A549 (cell line): Measurements from ENCODE around the gene BBLN. TPM values are rescaled to one million over a fixed set of nuclear protein-coding genes. Genes with fewer than 3 reads are reported as not detected.

ENCODE experiments used
- ATAC-seq, 2 experiments: fragments of 200-7000 bp in 1 of 2; fragments of >200 bp in 1 of 2; cut with Nextera tagmentation in 1 of 2; cut with Tn5 transposase in 1 of 2; 3 replicates each; pipeline versions ENCODE4 v1.8.0 to v1.9.1; 2018 to 2020; ENCODE audit warnings: mild to moderate bottlenecking in 1 of 2, moderate library complexity in 1 of 2
- CTCF ChIA-PET: fragments of 300-600 bp; sonication (Branson Sonifier 250); formaldehyde crosslinking; extraction: SDS; loops from one replicate; lab custom pipeline; 2021; ENCODE audit warnings: antibody characterized with exemption, inconsistent platforms; lab: Yijun Ruan, JAX
- POLR2A ChIA-PET: fragments of 350-600 bp; formaldehyde crosslinking; extraction: SDS; loops from one replicate; lab custom pipeline; 2021; ENCODE audit warnings: antibody characterized with exemption, inconsistent platforms; lab: Yijun Ruan, JAX
- DNase-seq, 2 experiments: peaks; one replicate each; pipeline versions ENCODE4 v3.0.0 to v3.0.0-alpha.2; 2011 to 2016; ENCODE audit warnings: low read depth in 1 of 2, low spot score in 1 of 2
- FAIRE-seq: peaks from 2 replicates; lab custom pipeline; 2011; peaks lifted over from hg19 to GRCh38; lab: Jason Lieb, UNC
- H3K27ac ChIP-seq, 2 experiments: fragments of >200 bp; sonication (Bioruptor Twin); formaldehyde crosslinking; 3 replicates each; pipeline ENCODE4 v1.5.1; 2016 to 2017
- H3K4me1 ChIP-seq: fragments of >200 bp; sonication (Bioruptor Twin); formaldehyde crosslinking; 3 replicates; pipeline ENCODE4 v1.6.1; 2016
- H3K4me2 ChIP-seq: fragments of >200 bp; sonication (Bioruptor Twin); formaldehyde crosslinking; 3 replicates; pipeline ENCODE4 v1.6.1; 2016
- H3K4me3 ChIP-seq: fragments of >200 bp; sonication (Bioruptor Twin); formaldehyde crosslinking; 3 replicates; pipeline ENCODE4 v1.5.1; 2016
- H3K9me3 ChIP-seq: fragments of >200 bp; sonication (Bioruptor Twin); formaldehyde crosslinking; 3 replicates; pipeline ENCODE4 v1.6.1; 2016
- EHF ChIP-seq: fragments of 250-450 bp; sonication (Bioruptor Pico); IDR thresholded peaks from 2 replicates; pipeline ENCODE4 v1.5.0; 2020; ENCODE audit warnings: mild to moderate bottlenecking
- EP300 ChIP-seq, 2 experiments: fragments of >200 bp; sonication (Bioruptor Twin); formaldehyde crosslinking; IDR thresholded peaks; 2 replicates in 1 of 2; 3 replicates in 1 of 2; pipeline ENCODE4 v1.6.1; 2016 to 2017
- HDAC2 ChIP-seq: fragments of 200-600 bp; sonication (generic); IDR thresholded peaks from 2 replicates; pipeline ENCODE4 v1.6.1; 2016
- HOXA7 ChIP-seq: fragments of 250-450 bp; sonication (Bioruptor Pico); IDR thresholded peaks from 2 replicates; pipeline ENCODE4 v1.5.0; 2020; ENCODE audit warnings: mild to moderate bottlenecking, moderate library complexity
- JUN ChIP-seq, 2 experiments: fragments of >200 bp; sonication (Bioruptor Twin); formaldehyde crosslinking; IDR thresholded peaks; 2 replicates in 1 of 2; 3 replicates in 1 of 2; pipeline ENCODE4 v1.6.1; 2016 to 2017
- JUNB ChIP-seq: fragments of >200 bp; sonication (Bioruptor Twin); formaldehyde crosslinking; IDR thresholded peaks from 2 replicates; pipeline ENCODE4 v1.6.1; 2016
- MAFK ChIP-seq: fragments of 450-650 bp; IDR thresholded peaks from 2 replicates; pipeline ENCODE4 v1.6.1; 2014; ENCODE audit not compliant: partially characterized antibody
- MAZ ChIP-seq: fragments of 150-350 bp; IDR thresholded peaks from 2 replicates; pipeline ENCODE4 v1.6.1; 2014; ENCODE audit warnings: antibody characterized with exemption, low read depth, low read length, borderline replicate concordance
- MYC ChIP-seq: IDR thresholded peaks from 2 replicates; pipeline ENCODE4 v1.6.1; 2012; ENCODE audit warnings: mild to moderate bottlenecking, inconsistent platforms, low read length, improper control_type of control experiment, borderline replicate concordance
- NPAS2 ChIP-seq: fragments of 250-450 bp; sonication (Bioruptor Pico); IDR thresholded peaks from 2 replicates; pipeline ENCODE4 v1.8.0; 2022; ENCODE audit warnings: mild to moderate bottlenecking, moderate library complexity, borderline replicate concordance
- POLR2AphosphoS2 ChIP-seq: conservative IDR thresholded peaks from 2 replicates; pipeline ENCODE4 v1.6.1; 2012; ENCODE audit warnings: low read length, improper control_type of control experiment, inconsistent platforms
- RAD21 ChIP-seq, 2 experiments: fragments of >200 bp in 1 of 2; sonication (Bioruptor Twin) in 1 of 2; formaldehyde crosslinking in 1 of 2; IDR thresholded peaks in 1 of 2; conservative IDR thresholded peaks in 1 of 2; 2 replicates in 1 of 2; 3 replicates in 1 of 2; pipeline ENCODE4 v1.6.1; 2012 to 2018; ENCODE audit warnings: inconsistent platforms in 1 of 2
- RARB ChIP-seq: fragments of 250-450 bp; sonication (Bioruptor Pico); IDR thresholded peaks from 2 replicates; pipeline ENCODE4 v1.8.0; 2021; ENCODE audit warnings: mild to moderate bottlenecking, moderate library complexity
- RCOR1 ChIP-seq: fragments of 150-350 bp; IDR thresholded peaks from 2 replicates; pipeline ENCODE4 v1.6.1; 2014; ENCODE audit warnings: antibody characterized with exemption, low read length, low read depth
- RNF2 ChIP-seq: fragments of 200-600 bp; sonication (generic); IDR thresholded peaks from 2 replicates; pipeline ENCODE4 v1.6.1; 2016; ENCODE audit warnings: low read depth, mild to moderate bottlenecking, antibody characterized with exemption, moderate library complexity, borderline replicate concordance
- TFCP2L1 ChIP-seq: fragments of 250-450 bp; sonication (Bioruptor Pico); IDR thresholded peaks from 2 replicates; pipeline ENCODE4 v1.5.0; 2021; ENCODE audit warnings: mild to moderate bottlenecking
- TP53 ChIP-seq: fragments of 250-450 bp; sonication (Bioruptor Pico); IDR thresholded peaks from 2 replicates; pipeline ENCODE4 v1.5.0; 2021; ENCODE audit warnings: mild to moderate bottlenecking, moderate library complexity
- ZC3H11A ChIP-seq: fragments of 450-650 bp; IDR thresholded peaks from 2 replicates; pipeline ENCODE4 v1.6.1; 2014; ENCODE audit warnings: antibody characterized with exemption, mild to moderate bottlenecking
- ZFP36 ChIP-seq: fragments of 450-650 bp; IDR thresholded peaks from 2 replicates; pipeline ENCODE4 v1.6.1; 2014; ENCODE audit warnings: borderline replicate concordance; ENCODE audit not compliant: partially characterized antibody
- ZNF302 ChIP-seq: fragments of 250-450 bp; sonication (Bioruptor Pico); IDR thresholded peaks from 2 replicates; pipeline ENCODE4 v1.9.0; 2021; ENCODE audit warnings: inconsistent platforms, mild to moderate bottlenecking, moderate library complexity
- ZSCAN20 ChIP-seq: fragments of 250-450 bp; sonication (Bioruptor Pico); IDR thresholded peaks from 2 replicates; pipeline ENCODE4 v1.8.0; 2022; ENCODE audit warnings: mild to moderate bottlenecking, moderate library complexity
- WGBS: methylation state at CpG from one replicate; pipeline ENCODE4 v1.1.6; 2017; ENCODE audit errors: missing lambda C conversion rate; 5-methylcytosine and 5-hydroxymethylcytosine counted together
- polyA plus RNA-seq, 4 experiments: library from polyadenylated mRNA; depleted of rRNA in 3 of 4; stranded (reverse); fragments of >200 nt; fragmentation: RNase III in 1 of 4; extraction: RNeasy Plus Mini Kit Qiagen cat#74134 plus additional on column Dnase treatment in 1 of 4; gene quantifications; 2 replicates in 3 of 4; 3 replicates in 1 of 4; pipeline ENCODE4 v1.2.3, GENCODE V29; 2011 to 2017
- TF ChIP-seq, protein P1 (sequence below): fragments of 250-450 bp; sonication (Bioruptor Pico); IDR thresholded peaks from 2 replicates; pipeline ENCODE4 v1.5.0; 2021; ENCODE audit warnings: mild to moderate bottlenecking, moderate library complexity, borderline replicate concordance
- TF ChIP-seq, protein P2 (sequence below): fragments of 200-600 bp; sonication (generic); IDR thresholded peaks from 2 replicates; pipeline ENCODE4 v1.6.1; 2016; ENCODE audit warnings: antibody characterized with exemption, mild to moderate bottlenecking, moderate library complexity
- TF ChIP-seq, protein P3 (sequence below): IDR thresholded peaks from 2 replicates; pipeline ENCODE4 v1.6.1; 2012; ENCODE audit warnings: low read depth, borderline replicate concordance

BBLN gene
- polyA plus RNA-seq, 2 of the 4 experiments (the other 2 are of a cell fraction): 23.8 to 28.1 TPM

DNA sequence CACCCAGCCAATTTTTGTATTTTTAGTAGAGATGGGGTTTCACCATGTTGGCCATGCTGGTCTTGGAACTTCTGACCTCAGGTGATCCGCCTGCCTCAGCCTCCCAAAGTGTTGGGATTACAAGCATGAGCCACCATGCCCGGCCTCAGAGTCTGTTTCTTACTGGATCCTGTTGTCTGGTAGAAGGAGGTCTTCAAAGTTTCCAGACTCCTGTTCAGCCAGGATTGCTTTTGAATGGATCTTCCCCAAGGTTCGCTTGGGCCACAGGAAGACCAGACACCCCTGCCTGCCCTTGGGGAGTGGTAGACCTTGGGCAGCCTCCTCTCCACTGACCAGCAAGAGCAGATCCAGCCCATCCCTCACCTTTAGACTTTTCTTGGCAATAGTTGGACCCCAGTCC lies 18.5 kb upstream of the BBLN start:
- TF ChIP-seq RAD21 (conservative IDR thresholded peaks at IDR 0.05 in 1 of 2, IDR thresholded peaks at IDR 0.05 in 1 of 2): no peak
- no peak for TF ChIP-seq JUN (IDR thresholded peaks at IDR 0.05)
- no peak for TF ChIP-seq ZFP36
- no peak for TF ChIP-seq NPAS2 (CRISPR knock-in tag)
- no peak for TF ChIP-seq RCOR1
- no peak for TF ChIP-seq RNF2
- TF ChIP-seq, protein P1, sequence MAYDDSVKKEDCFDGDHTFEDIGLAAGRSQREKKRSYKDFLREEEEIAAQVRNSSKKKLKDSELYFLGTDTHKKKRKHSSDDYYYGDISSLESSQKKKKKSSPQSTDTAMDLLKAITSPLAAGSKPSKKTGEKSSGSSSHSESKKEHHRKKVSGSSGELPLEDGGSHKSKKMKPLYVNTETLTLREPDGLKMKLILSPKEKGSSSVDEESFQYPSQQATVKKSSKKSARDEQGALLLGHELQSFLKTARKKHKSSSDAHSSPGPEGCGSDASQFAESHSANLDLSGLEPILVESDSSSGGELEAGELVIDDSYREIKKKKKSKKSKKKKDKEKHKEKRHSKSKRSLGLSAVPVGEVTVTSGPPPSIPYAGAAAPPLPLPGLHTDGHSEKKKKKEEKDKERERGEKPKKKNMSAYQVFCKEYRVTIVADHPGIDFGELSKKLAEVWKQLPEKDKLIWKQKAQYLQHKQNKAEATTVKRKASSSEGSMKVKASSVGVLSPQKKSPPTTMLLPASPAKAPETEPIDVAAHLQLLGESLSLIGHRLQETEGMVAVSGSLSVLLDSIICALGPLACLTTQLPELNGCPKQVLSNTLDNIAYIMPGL: no peak
- no peak for TF ChIP-seq MAFK
- no peak for TF ChIP-seq ZC3H11A
- TF ChIP-seq, protein P2, sequence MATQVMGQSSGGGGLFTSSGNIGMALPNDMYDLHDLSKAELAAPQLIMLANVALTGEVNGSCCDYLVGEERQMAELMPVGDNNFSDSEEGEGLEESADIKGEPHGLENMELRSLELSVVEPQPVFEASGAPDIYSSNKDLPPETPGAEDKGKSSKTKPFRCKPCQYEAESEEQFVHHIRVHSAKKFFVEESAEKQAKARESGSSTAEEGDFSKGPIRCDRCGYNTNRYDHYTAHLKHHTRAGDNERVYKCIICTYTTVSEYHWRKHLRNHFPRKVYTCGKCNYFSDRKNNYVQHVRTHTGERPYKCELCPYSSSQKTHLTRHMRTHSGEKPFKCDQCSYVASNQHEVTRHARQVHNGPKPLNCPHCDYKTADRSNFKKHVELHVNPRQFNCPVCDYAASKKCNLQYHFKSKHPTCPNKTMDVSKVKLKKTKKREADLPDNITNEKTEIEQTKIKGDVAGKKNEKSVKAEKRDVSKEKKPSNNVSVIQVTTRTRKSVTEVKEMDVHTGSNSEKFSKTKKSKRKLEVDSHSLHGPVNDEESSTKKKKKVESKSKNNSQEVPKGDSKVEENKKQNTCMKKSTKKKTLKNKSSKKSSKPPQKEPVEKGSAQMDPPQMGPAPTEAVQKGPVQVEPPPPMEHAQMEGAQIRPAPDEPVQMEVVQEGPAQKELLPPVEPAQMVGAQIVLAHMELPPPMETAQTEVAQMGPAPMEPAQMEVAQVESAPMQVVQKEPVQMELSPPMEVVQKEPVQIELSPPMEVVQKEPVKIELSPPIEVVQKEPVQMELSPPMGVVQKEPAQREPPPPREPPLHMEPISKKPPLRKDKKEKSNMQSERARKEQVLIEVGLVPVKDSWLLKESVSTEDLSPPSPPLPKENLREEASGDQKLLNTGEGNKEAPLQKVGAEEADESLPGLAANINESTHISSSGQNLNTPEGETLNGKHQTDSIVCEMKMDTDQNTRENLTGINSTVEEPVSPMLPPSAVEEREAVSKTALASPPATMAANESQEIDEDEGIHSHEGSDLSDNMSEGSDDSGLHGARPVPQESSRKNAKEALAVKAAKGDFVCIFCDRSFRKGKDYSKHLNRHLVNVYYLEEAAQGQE: no peak
- TF ChIP-seq, protein P3, sequence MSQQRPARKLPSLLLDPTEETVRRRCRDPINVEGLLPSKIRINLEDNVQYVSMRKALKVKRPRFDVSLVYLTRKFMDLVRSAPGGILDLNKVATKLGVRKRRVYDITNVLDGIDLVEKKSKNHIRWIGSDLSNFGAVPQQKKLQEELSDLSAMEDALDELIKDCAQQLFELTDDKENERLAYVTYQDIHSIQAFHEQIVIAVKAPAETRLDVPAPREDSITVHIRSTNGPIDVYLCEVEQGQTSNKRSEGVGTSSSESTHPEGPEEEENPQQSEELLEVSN: no peak
- no peaks in the 10 kb centered on the region for H3K9me3 ChIP-seq
- no peak overlapping the region for H3K27ac ChIP-seq
- no peak overlapping the region for H3K4me2 ChIP-seq
- no peaks in the 10 kb centered on the region for H3K4me1 ChIP-seq
- FAIRE-seq (no peak), ATAC-seq (no peak), DNase-seq (no peak)
- WGBS: 77% methylated on average over 3 of the region's 3 CpGs
- ChIA-PET CTCF (interaction anchor here (0.6 to 3.7 kb wide), 4 partner anchors 9 to 136 kb away, joined by 3 to 22 read pairs (median 11); no protein-coding TSS in a partner anchor), POLR2A (no interaction called here)
- H3K4me3 ChIP-seq: no peak overlapping the region

DNA sequence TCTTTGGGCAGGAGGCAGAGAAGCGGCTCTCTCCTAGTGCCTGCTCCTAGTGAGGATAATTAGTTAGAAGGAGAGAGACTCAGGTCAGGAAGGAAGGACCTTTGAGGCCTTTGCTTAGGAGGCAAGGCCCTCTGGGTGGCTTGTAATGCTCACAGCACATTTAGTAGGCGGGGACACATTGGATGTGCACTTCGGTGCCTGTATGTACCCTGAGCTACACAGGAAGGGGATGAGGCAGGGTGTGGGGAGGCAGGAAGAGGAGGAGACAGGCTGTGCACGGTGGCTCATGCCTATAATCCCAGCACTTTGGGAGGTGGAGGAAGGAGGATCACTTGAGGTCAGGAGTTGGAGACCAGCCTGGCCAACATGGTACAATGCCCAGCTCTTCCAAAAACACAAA lies 18.0 kb upstream of the BBLN start:
- DNase-seq (no peak), FAIRE-seq (no peak), ATAC-seq (no peak; a peak in 1 of 6 replicates)
- TF ChIP-seq JUN (IDR thresholded peaks at IDR 0.05) (no peak), HOXA7 (CRISPR knock-in tag) (no peak), TP53 (no peak)
- Histone ChIP-seq H3K4me3 (no peak overlapping the region), H3K27ac (no peak overlapping the region), H3K4me1 (no peaks in the 10 kb centered on the region), H3K9me3 (no peaks in the 10 kb centered on the region), H3K4me2 (no peak overlapping the region)
- CTCF ChIA-PET: interaction anchor here (0.6 to 3.7 kb wide), 6 partner anchors 9 to 193 kb away, joined by 3 to 22 read pairs (median 4); no protein-coding TSS in a partner anchor
- 60% methylated on average over 4 of the region's 4 CpGs for WGBS
- POLR2A ChIA-PET: interaction anchor here (0.6 to 1.1 kb wide), 3 partner anchors 14 to 688 kb away, joined by 4 to 7 read pairs (median 4); partner anchors contain the start of gene SPOUT1

DNA sequence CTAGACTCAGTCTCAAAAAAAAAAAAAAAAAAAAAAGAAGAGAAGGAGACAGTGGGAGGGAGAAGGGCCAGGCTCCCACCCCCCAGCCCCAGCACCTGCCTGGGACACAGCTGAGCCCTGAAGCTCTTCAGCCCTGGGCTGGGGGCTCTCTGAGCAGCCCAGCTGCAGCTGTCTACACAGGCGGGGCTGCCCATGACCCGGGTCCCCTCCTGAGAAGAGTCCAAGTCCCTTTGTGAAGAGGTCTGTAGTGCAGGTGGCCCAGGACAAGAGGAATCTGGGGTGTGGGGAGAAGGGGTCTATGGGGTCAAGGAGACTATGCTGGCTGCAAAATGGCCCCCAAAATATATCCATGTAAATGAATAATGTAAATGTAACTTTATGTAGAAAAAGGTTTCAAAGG lies 17.5 kb upstream of the BBLN start:
- no peak for ATAC-seq

More for the DNA sequence above, 17.5 kb upstream of the BBLN start:
- 60% methylated on average over 2 of the region's 2 CpGs for WGBS
- ChIA-PET POLR2A (interaction anchor here (0.6 to 1.1 kb wide), 4 partner anchors 14 to 687 kb away, joined by 3 to 7 read pairs (median 4); partner anchors contain the start of gene SPOUT1), CTCF (interaction anchor here (0.6 to 3.7 kb wide), 5 partner anchors 13 to 194 kb away, joined by 3 to 22 read pairs (median 6); no protein-coding TSS in a partner anchor)
- no peak for DNase-seq
- Histone ChIP-seq H3K4me3 (no peak overlapping the region), H3K9me3 (no peaks in the 10 kb centered on the region), H3K27ac (no peak overlapping the region), H3K4me1 (no peaks in the 10 kb centered on the region), H3K4me2 (no peak overlapping the region)
- no peak for FAIRE-seq
- TF ChIP-seq POLR2AphosphoS2 (no peak), HDAC2 (no peak), MYC (no peak), EP300 (IDR thresholded peaks at IDR 0.05) (no peak), EHF (CRISPR knock-in tag) (no peak), JUNB (no peak), HOXA7 (CRISPR knock-in tag) (no peak), ZSCAN20 (CRISPR knock-in tag) (no peak), MAZ (no peak), ZNF302 (CRISPR knock-in tag) (no peak), TFCP2L1 (no peak), RARB (CRISPR knock-in tag) (no peak), ZC3H11A (no peak)
- TF ChIP-seq, protein P2: no peak
